GM12878 (cell line): ENCODE data around the gene FCER1G.
A peak's percentile ranks its signal among the peaks of the same experiment; 100 is the strongest.

Experiments
- BRCA1 ChIP-seq: IDR thresholded peaks from 2 replicates; pipeline ENCODE4 v1.6.1; 2011; ENCODE audit warnings: low read depth, low read length, improper control_type of control experiment
- EP300 ChIP-seq, 2 experiments: fragments of 150-350 bp in 1 of 2; IDR thresholded peaks; 2 replicates each; pipeline ENCODE4 v1.6.1; 2011 to 2012; ENCODE audit warnings: low read depth in 2 of 2, low read length in 2 of 2, borderline replicate concordance in 1 of 2, improper control_type of control experiment in 1 of 2, inconsistent platforms in 1 of 2; ENCODE audit not compliant: control insufficient read depth in 1 of 2
- MXI1 ChIP-seq: fragments of 150-350 bp; IDR thresholded peaks from 2 replicates; pipeline ENCODE4 v1.6.1; 2011; ENCODE audit warnings: low read depth, mild to moderate bottlenecking, inconsistent platforms, low read length, improper control_type of control experiment
- SMC3 ChIP-seq: IDR thresholded peaks from 2 replicates; pipeline ENCODE4 v1.6.1; 2011; ENCODE audit warnings: low read length, improper control_type of control experiment, borderline replicate concordance
- ZNF274 ChIP-seq: IDR thresholded peaks from one replicate; pipeline ENCODE4 v1.8.0; 2011; ENCODE audit not compliant: insufficient read length, insufficient read depth

- TF ChIP-seq MXI1: peak; percentile 32; the same call in 1 of the 2 replicates
- no peak for TF ChIP-seq SMC3
- TF ChIP-seq BRCA1: no peak
- no peak; a peak in 1 of 4 replicates for TF ChIP-seq EP300 (IDR thresholded peaks at IDR 0.05; ENCODE audit: borderline replicate concordance in 1 of 2, control insufficient read depth in 1 of 2, low read depth in 2 of 2, low read length in 2 of 2)
- TF ChIP-seq ZNF274: no peak
Observed at GRCh38 chr1:161185282-161185682, 29.8 kb upstream of the FCER1G start.
